HUES64 (cell line): Measurements from ENCODE around the gene ATXN1.
"Not testable (repeated sequence)": the region's sequence is repeated elsewhere in the genome, so short reads cannot be mapped to it uniquely, and the experiment has no call there.

Experiments
- H3K27ac ChIP-seq: 2 replicates; pipeline ENCODE4 v1.7.0; 2013; ENCODE audit warnings: low read depth, low read length, inconsistent platforms
- H3K27me3 ChIP-seq: 2 replicates; pipeline ENCODE4 v1.6.1; 2013; ENCODE audit warnings: mild to moderate bottlenecking, low read length; ENCODE audit not compliant: insufficient read depth
- H3K36me3 ChIP-seq: 2 replicates; pipeline ENCODE4 v1.6.1; 2013; ENCODE audit warnings: mild to moderate bottlenecking, low read length; ENCODE audit not compliant: insufficient read depth
- H3K4me1 ChIP-seq: 2 replicates; pipeline ENCODE4 v1.6.1; 2013; ENCODE audit warnings: mild to moderate bottlenecking, low read length, moderate library complexity; ENCODE audit not compliant: insufficient read depth
- H3K4me3 ChIP-seq: 2 replicates; pipeline ENCODE4 v1.5.1; 2013; ENCODE audit warnings: mild to moderate bottlenecking, low read length, moderate library complexity
- H3K9ac ChIP-seq: 2 replicates; pipeline ENCODE4 v1.6.1; 2013; ENCODE audit warnings: mild to moderate bottlenecking, low read depth, low read length
- H3K9me3 ChIP-seq: 2 replicates; pipeline ENCODE4 v1.6.1; 2013; ENCODE audit warnings: low read depth, low read length; ENCODE audit not compliant: insufficient read depth
- WGBS: fragments of 150-250, 120-280 bp; methylation state at CpG from one replicate; pipeline ENCODE4 v1.1.7; 2013; ENCODE audit warnings: missing lambda C conversion rate; 5-methylcytosine and 5-hydroxymethylcytosine counted together

ATXN1 gene

DNA sequence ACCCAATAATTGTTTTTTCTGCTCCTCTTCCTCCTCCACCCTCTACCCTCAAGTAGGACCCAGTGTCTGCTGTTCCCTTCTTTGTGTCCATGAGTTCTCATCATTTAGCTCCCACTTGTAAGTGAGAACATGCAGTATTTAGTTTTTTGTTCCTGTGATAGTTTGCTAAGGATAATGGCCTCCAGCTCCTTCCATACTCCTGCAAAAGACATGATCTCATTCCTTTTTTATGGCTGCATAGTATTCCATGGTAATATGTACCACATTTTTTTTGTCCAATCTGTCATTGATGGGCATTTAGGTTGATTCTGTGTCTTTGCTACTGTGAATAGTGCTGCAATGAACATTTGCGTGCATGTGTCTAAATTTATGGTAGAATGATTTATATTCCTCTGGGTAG, 132.7 kb downstream of the ATXN1 start:
- not testable (repeated sequence) for H3K9ac ChIP-seq, H3K4me1 ChIP-seq, H3K36me3 ChIP-seq, H3K27me3 ChIP-seq, H3K4me3 ChIP-seq, H3K27ac ChIP-seq, H3K9me3 ChIP-seq
- WGBS, result 94% methylated on average over 1 of the region's 1 CpG

GRCh38 chr6:16626650-16627049, 134.6 kb downstream of the ATXN1 start:
- Histone ChIP-seq H3K4me1 (no peaks in the 10 kb centered on the region), H3K27me3 (no peaks in the 10 kb centered on the region), H3K27ac (no peak overlapping the region), H3K9ac (no peak overlapping the region), H3K36me3 (no peaks in the 10 kb centered on the region), H3K9me3 (no peaks in the 10 kb centered on the region), H3K4me3 (no peak overlapping the region)
- 85% methylated on average over 2 of the region's 2 CpGs for WGBS

DNA sequence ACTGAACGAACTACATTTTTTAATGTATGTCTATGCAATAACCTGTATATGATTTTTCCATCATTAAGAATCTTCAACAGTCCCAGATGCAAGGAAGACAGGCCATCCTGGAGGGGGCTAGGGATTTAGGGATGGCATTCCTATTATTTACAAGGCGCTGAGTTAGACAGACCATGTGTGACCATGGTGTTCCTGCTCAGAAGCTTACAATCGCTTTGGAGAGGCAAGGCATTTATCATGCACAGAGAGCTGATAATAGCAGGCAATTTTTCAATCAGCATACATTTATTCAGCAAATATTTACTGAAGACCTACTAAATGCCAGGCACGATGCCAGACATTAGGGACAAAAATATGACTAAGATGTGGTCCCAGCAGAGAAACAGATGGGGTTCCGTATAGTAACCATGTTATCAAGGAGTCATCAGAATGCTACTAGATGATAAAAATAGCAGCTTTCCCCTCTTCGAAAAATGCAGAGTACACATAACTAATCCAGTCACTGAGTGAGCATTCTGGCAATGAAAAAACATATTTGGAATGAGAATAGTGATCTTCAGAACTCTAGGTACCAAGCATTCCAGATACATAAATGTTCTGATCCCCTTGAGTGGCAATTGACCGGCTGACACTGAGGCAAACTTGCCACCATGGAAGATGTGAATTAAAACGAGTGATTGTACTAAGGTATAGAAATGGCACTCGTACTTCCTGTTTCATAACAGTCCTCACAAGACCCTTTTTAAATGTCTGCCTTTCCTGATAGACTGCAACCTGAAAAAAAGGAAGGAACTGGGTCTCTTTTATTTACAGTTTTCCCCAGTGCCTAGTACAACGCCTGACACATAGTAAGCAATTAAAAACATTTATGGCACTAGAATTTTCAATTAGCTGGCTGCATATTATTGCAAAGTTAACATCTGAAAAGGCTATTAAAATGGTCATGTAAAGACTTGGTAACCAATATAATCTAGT, 135.7 kb downstream of the ATXN1 start:
- H3K27ac ChIP-seq, result no peak overlapping the region
- no peaks in the 10 kb centered on the region for H3K9me3 ChIP-seq
- WGBS, result 92% methylated on average over 8 of the region's 10 CpGs
- no peak overlapping the region for H3K4me3 ChIP-seq
- no peaks in the 10 kb centered on the region for H3K4me1 ChIP-seq
- H3K36me3 ChIP-seq, result no peaks in the 10 kb centered on the region
- no peaks in the 10 kb centered on the region for H3K27me3 ChIP-seq
- H3K9ac ChIP-seq, result no peak overlapping the region

GRCh38 chr6:16624636-16625290, 136.5 kb downstream of the ATXN1 start:
- 95% methylated on average over 8 of the region's 8 CpGs for WGBS
- Histone ChIP-seq H3K9me3 (no peaks in the 10 kb centered on the region), H3K4me1 (no peaks in the 10 kb centered on the region), H3K36me3 (no peaks in the 10 kb centered on the region), H3K9ac (no peak overlapping the region), H3K27me3 (no peaks in the 10 kb centered on the region), H3K4me3 (no peak overlapping the region), H3K27ac (no peak overlapping the region)

DNA sequence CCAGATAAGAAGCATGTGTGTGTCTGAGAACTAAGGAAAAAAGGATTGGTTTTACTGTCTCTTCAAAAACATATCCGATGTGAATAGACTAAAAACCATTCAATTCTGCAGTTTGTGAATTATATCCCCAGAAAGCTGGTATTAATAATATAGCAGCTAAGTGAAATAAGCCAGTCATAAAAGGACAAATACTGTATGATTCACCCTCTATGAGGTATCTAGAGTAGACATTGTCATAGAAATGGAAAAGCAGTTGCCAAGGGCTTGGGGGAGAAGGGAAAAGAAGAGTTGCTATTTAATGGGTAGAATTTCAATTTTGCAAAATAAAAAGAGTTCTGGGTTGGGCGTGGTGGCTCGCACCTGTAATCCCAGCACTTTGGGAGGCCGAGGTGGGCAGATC, 137.5 kb downstream of the ATXN1 start:
- Histone ChIP-seq H3K9ac (no peak overlapping the region), H3K36me3 (no peaks in the 10 kb centered on the region), H3K27ac (no peak overlapping the region), H3K4me1 (no peaks in the 10 kb centered on the region), H3K4me3 (no peak overlapping the region), H3K27me3 (no peaks in the 10 kb centered on the region), H3K9me3 (no peaks in the 10 kb centered on the region)
- WGBS, result 95% methylated on average over 3 of the region's 4 CpGs

DNA sequence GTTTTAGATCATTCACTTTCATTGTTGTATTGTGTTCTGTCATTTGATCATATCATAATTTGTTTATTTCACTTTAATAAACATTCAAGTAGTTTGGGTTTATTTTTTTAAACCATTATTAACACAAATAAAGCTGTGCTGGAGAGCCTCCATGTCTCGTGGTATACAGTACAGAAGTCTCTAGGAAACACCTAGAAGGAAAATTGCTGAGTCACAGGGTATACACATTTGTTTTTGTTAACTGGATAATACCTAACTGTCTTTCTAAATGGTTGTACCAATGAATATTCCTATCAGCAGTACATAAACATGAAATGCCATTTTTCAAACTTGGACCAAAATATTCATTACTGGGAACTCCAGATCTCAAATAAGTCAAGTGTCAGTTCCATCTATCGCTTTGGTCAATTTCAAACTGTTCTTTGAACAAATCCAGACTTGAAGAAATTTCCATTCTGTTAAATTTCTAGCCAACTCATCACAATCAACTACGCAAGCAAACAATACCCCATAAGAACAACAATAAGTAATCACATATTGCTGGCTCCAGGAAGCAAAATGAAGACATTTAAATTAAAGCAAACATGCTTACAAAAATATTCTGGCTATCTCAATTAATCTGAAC, 138.1 kb downstream of the ATXN1 start:
- H3K4me1 ChIP-seq, result no peaks in the 10 kb centered on the region
- no peak overlapping the region for H3K27ac ChIP-seq
- WGBS, result 64% methylated on average over 3 of the region's 3 CpGs
- no peak overlapping the region for H3K4me3 ChIP-seq
- no peaks in the 10 kb centered on the region for H3K27me3 ChIP-seq
- H3K9me3 ChIP-seq, result no peaks in the 10 kb centered on the region
- H3K36me3 ChIP-seq, result no peaks in the 10 kb centered on the region
- no peak overlapping the region for H3K9ac ChIP-seq

- Histone ChIP-seq H3K36me3 (no peaks in the 10 kb centered on the region), H3K9me3 (no peaks in the 10 kb centered on the region), H3K27ac (no peak overlapping the region), H3K4me3 (no peak overlapping the region), H3K4me1 (no peaks in the 10 kb centered on the region), H3K9ac (no peak overlapping the region), H3K27me3 (no peaks in the 10 kb centered on the region)
- WGBS, result 93% methylated on average over 5 of the region's 5 CpGs
Measured at GRCh38 chr6:16622193-16622592, 139.1 kb downstream of the ATXN1 start.

DNA sequence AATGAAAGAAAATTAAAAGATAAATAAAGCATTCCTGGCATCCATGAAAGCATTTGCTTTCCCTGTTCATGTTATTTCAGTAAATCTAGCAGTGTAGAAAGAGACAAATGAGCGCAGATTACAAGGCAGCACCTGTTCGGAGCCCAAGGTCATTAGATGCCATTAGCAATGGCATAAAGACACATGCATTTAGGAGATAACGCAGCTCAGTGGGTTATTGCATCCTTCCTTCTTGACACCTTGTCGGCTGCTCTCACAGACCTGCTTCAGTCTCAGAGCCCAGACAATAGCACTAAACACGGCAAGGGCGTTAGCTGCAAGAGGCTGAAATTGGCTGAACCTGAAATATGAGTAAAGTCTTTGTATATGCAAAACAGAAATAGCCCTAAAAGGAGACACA, 140.3 kb downstream of the ATXN1 start:
- 77% methylated on average over 6 of the region's 6 CpGs for WGBS
- Histone ChIP-seq H3K4me1 (no peaks in the 10 kb centered on the region), H3K36me3 (no peaks in the 10 kb centered on the region), H3K4me3 (no peak overlapping the region), H3K9me3 (no peaks in the 10 kb centered on the region), H3K9ac (no peak overlapping the region), H3K27ac (no peak overlapping the region), H3K27me3 (no peaks in the 10 kb centered on the region)

- Histone ChIP-seq H3K9ac (no peak overlapping the region), H3K27ac (no peak overlapping the region), H3K36me3 (no peaks in the 10 kb centered on the region), H3K9me3 (no peaks in the 10 kb centered on the region), H3K4me1 (no peaks in the 10 kb centered on the region), H3K27me3 (no peaks in the 10 kb centered on the region), H3K4me3 (no peak overlapping the region)
- 100% methylated on average over 2 of the region's 2 CpGs for WGBS
Measured at GRCh38 chr6:16619777-16620176, 141.5 kb downstream of the ATXN1 start.

DNA sequence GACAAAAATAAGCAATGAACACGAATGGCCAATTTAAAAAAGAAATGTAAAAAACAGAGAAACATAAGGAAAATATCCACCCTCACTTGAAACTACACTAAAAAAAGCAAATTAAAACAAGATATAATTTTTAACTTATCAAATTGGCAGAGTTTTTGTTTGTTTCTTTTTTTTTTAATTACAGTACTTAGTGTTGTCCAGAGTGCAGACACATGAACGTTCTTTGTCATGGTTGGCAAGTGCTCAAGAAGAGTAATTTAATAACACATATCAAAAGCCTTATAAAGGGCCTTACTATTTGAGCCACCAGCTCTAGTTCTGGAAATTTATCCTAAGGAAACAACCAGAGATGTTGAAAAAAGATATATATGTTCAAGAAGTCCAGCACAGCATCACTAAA, 142.3 kb downstream of the ATXN1 start:
- H3K36me3 ChIP-seq, result no peaks in the 10 kb centered on the region
- no peak overlapping the region for H3K9ac ChIP-seq
- H3K27ac ChIP-seq, result no peak overlapping the region
- no peak overlapping the region for H3K4me3 ChIP-seq
- H3K9me3 ChIP-seq, result no peaks in the 10 kb centered on the region
- H3K27me3 ChIP-seq, result no peaks in the 10 kb centered on the region
- H3K4me1 ChIP-seq, result no peaks in the 10 kb centered on the region
- no CpG with 5 or more reads among the region's 2 CpGs for WGBS

- not testable (repeated sequence) for H3K4me3 ChIP-seq, H3K36me3 ChIP-seq, H3K4me1 ChIP-seq, H3K9ac ChIP-seq, H3K27me3 ChIP-seq, H3K9me3 ChIP-seq, H3K27ac ChIP-seq
- 99% methylated on average over 3 of the region's 6 CpGs for WGBS
Measured at GRCh38 chr6:16615215-16615614, 146.0 kb downstream of the ATXN1 start.
